Astrocyte of the hippocampus (primary cell): ENCODE measurements around the gene TMPRSS3.

Experiments used
- DNase-seq: peaks from one replicate; pipeline ENCODE4 v3.0.0; 2011; ENCODE audit warnings: low read depth, low spot score

TMPRSS3 gene

GRCh38 chr21:42351626-42352440, 44.0 kb downstream of the TMPRSS3 start:
- no peak for DNase-seq

GRCh38 chr21:42350927-42351426, 44.9 kb downstream of the TMPRSS3 start, which contains the start of gene TFF2:
Gene TFF2 (minus strand): TSS chr21:42350994. CDS start chr21:42350957, 37 bp downstream.
- DNase-seq = no peak

- no peak for DNase-seq
Measured at GRCh38 chr21:42350318-42350910, 45.4 kb downstream of the TMPRSS3 start.

- DNase-seq = no peak
Measured at GRCh38 chr21:42349420-42350317, 46.2 kb downstream of the TMPRSS3 start.

GRCh38 chr21:42348762-42349161, 47.1 kb downstream of the TMPRSS3 start:
- DNase-seq = no peak

- no peak for DNase-seq
Measured at GRCh38 chr21:42347601-42348327, 48.1 kb downstream of the TMPRSS3 start.

- DNase-seq = no peak
Measured at GRCh38 chr21:42346866-42347600, 48.8 kb downstream of the TMPRSS3 start.

GRCh38 chr21:42346441-42346840, 49.4 kb downstream of the TMPRSS3 start:
- DNase-seq = no peak

GRCh38 chr21:42344631-42345030, 51.2 kb downstream of the TMPRSS3 start:
- no peak for DNase-seq

- no peak for DNase-seq
Measured at GRCh38 chr21:42343963-42344510, 51.8 kb downstream of the TMPRSS3 start.

- DNase-seq = no peak
Measured at GRCh38 chr21:42343556-42343955, 52.3 kb downstream of the TMPRSS3 start.

- no peak for DNase-seq
Measured at GRCh38 chr21:42343101-42343500, 52.8 kb downstream of the TMPRSS3 start.

GRCh38 chr21:42341776-42342542, 53.9 kb downstream of the TMPRSS3 start:
- DNase-seq = no peak

GRCh38 chr21:42340187-42341050, 55.4 kb downstream of the TMPRSS3 start:
- DNase-seq = no peak

- no peak for DNase-seq
Measured at GRCh38 chr21:42338729-42339715, 56.8 kb downstream of the TMPRSS3 start.

GRCh38 chr21:42337830-42338728, 57.8 kb downstream of the TMPRSS3 start:
- DNase-seq = peak; percentile 61
